ENCODE measurements around the gene F10.

The F10 gene

GRCh38 chr13:113186061-113186900 is 63.7 kb downstream of the F10 start:
- ATAC-seq: peak; percentile 76
- H3K4me1 Mint-ChIP-seq: peaks cover 69% of the 10 kb centered on the region
- peaks cover 84% of the 10 kb centered on the region for H3K36me3 Mint-ChIP-seq
- H3K4me3 Mint-ChIP-seq: peak overlapping the region; percentile 71
- H3K9me3 Mint-ChIP-seq: no peaks in the 10 kb centered on the region
- no peak for DNase-seq (ENCODE audit: low spot score in 2 of 2)
- H3K27ac Mint-ChIP-seq: peak overlapping the region; percentile 68

- peak; percentile 92 for ATAC-seq
- DNase-seq (ENCODE audit: low spot score in 2 of 2): no peak
- peak overlapping the region; percentile 88 for H3K27ac Mint-ChIP-seq
- H3K36me3 Mint-ChIP-seq: peaks cover 81% of the 10 kb centered on the region
- H3K9me3 Mint-ChIP-seq: no peaks in the 10 kb centered on the region
- peak overlapping the region; percentile 71 for H3K4me3 Mint-ChIP-seq
- H3K4me1 Mint-ChIP-seq: peaks cover 59% of the 10 kb centered on the region
These were observed 64.7 kb downstream of the F10 start for GRCh38 chr13:113187263-113187669.

DNA sequence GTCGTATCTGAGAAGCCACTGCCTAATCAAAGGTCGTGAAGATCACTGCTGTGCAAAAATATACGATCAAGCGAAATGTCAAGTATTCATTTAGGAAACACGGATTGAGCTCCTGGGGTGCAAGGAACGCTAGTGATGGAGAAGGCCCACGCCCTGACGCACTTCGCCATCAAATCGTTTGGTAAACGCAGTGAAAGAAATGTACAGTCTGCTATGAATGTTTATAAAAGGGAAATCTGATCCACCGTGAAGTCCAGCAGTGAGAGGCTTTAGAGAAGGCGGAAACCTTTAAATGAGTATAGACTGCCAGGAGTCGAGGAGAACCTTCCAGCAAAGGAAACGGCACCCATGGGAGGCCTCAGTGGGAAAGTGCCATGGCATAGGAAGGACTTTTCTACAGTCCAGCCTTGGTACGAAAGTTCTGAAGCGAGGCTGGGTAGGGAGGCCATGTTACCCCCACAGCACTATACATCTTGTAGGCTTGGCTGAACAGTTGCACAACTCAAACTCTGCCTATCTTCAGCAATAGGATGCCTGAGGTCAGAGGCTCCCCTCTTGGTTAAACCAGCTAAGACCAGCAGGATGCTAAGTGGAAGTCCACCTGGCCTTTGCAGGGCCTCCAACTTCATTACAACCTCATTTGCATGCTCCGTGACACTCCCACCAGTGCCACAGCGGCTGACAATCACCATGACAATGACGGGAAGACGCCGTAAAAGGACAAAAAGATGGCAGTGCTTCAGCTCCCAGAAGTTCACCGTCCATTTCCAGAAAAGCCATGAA is 65.5 kb downstream of the F10 start:
- Mint-ChIP-seq H3K36me3 (peaks cover 78% of the 10 kb centered on the region), H3K9me3 (no peaks in the 10 kb centered on the region), H3K4me1 (peaks cover 59% of the 10 kb centered on the region), H3K27ac (peak overlapping the region; percentile 88), H3K4me3 (peak overlapping the region; percentile 71)
- ATAC-seq: no peak
- no peak for DNase-seq (ENCODE audit: low spot score in 2 of 2)

DNA sequence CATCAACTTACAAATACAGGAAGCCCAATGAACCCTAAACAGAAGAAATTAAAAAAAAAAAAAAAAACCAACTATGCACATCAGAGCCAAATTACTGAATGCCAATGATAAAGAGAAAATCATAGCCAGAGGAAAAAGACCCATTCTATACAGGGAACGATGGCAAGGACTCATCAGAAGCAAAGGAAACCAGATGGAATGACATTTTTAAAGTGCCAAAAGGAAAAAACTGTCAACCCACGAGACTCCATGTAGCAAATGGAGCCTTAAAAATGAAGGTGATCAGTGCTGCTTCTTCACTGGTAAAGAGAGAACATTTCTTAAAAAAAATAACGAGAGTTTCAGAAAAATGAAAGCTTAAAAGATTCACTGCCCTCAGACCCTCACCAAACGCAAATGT is 67.6 kb downstream of the F10 start:
- no peak for DNase-seq (ENCODE audit: low spot score in 2 of 2)
- Mint-ChIP-seq H3K27ac (no peak overlapping the region), H3K4me3 (no peak overlapping the region), H3K9me3 (no peaks in the 10 kb centered on the region), H3K36me3 (peaks cover 83% of the 10 kb centered on the region), H3K4me1 (peaks cover 41% of the 10 kb centered on the region)
- no peak for ATAC-seq

DNA sequence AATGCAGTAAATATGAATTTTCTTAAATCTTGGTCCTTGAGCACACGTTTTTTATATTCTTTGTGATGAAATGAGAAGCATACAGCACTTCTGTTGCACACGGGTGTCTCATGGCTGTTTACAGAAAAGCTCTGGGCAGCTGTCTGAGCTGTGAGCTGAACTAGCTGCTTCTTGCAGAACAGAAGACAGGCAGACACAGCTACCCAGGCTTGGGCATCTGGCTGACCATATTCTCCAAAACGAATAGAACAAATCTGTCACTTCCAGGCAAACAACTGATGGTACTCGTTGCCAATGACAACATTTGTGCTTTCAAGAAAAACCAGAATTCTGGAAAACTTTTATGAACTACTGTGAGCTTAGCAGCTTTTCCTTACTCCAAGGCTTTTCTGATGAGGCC is 69.7 kb downstream of the F10 start:
- Mint-ChIP-seq H3K36me3 (peaks cover 90% of the 10 kb centered on the region), H3K4me3 (no peak overlapping the region), H3K27ac (no peak overlapping the region), H3K9me3 (no peaks in the 10 kb centered on the region), H3K4me1 (peaks cover 20% of the 10 kb centered on the region)
- DNase-seq (ENCODE audit: low spot score in 2 of 2) (no peak), ATAC-seq (no peak)

DNA sequence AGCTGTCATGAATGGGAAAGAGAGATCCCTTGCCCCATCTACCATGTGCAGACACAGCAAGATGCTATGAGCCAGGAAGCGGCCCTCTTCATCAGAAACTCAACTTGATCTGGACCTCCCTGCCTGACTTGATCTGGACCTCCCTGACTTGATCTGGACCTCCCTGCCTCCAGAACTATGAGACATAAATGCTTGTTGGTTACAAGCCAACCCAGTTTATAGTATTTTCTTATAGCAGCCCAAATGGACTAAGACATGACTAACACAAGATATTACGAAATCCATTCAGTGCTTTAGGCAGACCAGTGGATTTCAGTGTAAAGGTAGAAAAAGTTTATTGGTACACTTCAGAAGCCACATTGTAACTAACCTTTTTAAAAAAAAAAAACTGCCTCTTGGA is 70.3 kb downstream of the F10 start:
- Mint-ChIP-seq H3K4me3 (no peak overlapping the region), H3K4me1 (peaks cover 14% of the 10 kb centered on the region), H3K36me3 (peaks cover 90% of the 10 kb centered on the region), H3K27ac (no peak overlapping the region), H3K9me3 (no peaks in the 10 kb centered on the region)
- DNase-seq (ENCODE audit: low spot score in 2 of 2): no peak
- ATAC-seq: no peak

DNA sequence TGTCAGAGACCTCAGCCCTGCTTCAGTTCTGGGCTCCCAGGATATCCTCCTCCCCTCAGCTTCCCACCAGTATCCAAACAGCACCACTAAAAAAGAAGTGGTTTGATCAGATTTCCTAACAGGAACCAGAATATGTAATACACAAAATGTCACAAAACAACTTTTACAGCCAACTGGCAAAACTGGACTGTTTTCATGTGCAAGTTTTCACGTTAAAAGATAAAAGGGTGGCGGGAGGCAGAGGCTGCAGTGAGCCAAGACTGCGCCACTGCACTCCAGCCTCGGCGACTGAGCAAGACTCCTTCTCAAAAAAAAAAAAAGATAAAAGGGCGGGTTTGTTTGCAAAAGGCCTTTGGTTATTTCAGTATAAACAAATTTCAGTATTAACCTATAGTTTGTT is 72.8 kb downstream of the F10 start:
- no peak for ATAC-seq
- no peak overlapping the region for H3K4me3 Mint-ChIP-seq
- no peak for DNase-seq (ENCODE audit: low spot score in 2 of 2)
- H3K36me3 Mint-ChIP-seq: peaks cover 94% of the 10 kb centered on the region
- no peaks in the 10 kb centered on the region for H3K9me3 Mint-ChIP-seq
- no peaks in the 10 kb centered on the region for H3K4me1 Mint-ChIP-seq
- no peak overlapping the region for H3K27ac Mint-ChIP-seq

- ATAC-seq (no peak), DNase-seq (ENCODE audit: low spot score in 2 of 2) (no peak)
- H3K27ac Mint-ChIP-seq: no peak overlapping the region
- H3K4me3 Mint-ChIP-seq: no peak overlapping the region
- H3K9me3 Mint-ChIP-seq: no peaks in the 10 kb centered on the region
- H3K4me1 Mint-ChIP-seq: peaks cover 9% of the 10 kb centered on the region
- H3K36me3 Mint-ChIP-seq: peaks cover 92% of the 10 kb centered on the region
These were observed 74.6 kb downstream of the F10 start for GRCh38 chr13:113196970-113197737.

All from stimulated activated effector memory CD8-positive, alpha-beta T cell treated with anti-CD3 and anti-CD28 coated beads, Interleukin-12 subunit alpha, Interleukin-12 subunit beta, amount 100 ng/mL, for 72 hours (primary cell).